Stimulated activated CD4-positive, alpha-beta T cell treated with anti-CD3 and anti-CD28 coated beads, Interleukin-4, amount 100 ng/mL, for 48 hours (primary cell): Measurements from ENCODE around the gene NPHP4.
"Not testable (repeated sequence)": the region's sequence is repeated elsewhere in the genome, so short reads cannot be mapped to it uniquely, and the experiment has no call there.

Experiments
- DNase-seq, 2 donors: peaks; one replicate each; pipeline ENCODE4 v3.0.0-alpha.2; 2020; ENCODE audit warnings: low read depth in 2 of 2

The NPHP4 gene

DNA sequence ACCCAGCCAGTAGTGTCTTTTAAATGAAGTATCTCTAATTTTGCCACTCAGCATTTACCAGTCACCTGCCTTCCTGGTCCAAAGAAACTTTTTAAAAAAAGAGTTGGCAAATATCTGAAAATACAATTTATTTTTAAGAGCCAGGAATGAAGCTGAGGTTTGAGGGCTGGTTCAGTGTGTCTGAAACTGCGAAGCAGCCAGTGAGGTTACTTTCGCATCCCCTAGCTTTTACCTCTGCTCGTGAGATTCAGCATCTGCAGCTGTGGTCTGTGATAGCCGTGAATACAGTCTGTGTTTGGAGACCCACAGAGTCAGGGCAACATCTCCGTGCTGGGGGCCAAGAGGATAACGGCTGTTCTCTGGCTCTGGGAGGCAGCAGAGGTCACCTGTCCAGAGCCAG lies 32.2 kb upstream of the NPHP4 start:
- DNase-seq = no peak

DNA sequence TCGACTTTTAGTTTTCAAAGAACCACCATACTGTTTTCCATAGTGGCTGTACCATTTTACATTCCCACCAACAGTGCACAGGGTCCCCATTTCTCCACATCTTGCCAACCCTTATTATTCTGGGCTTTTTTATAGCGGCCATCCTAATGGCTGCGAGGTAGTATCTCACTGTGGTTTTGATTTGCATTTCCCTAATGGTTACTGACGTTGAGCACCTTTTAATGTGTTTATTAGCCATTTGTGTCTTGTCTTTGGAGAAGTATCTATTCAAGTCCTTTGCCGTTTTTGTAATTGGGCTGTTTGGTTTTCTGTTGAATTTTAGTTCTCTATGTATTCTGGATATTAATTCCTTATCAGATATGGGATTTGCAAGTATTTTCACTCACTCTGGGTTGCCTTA lies 31.1 kb upstream of the NPHP4 start:
- DNase-seq = no peak

DNA sequence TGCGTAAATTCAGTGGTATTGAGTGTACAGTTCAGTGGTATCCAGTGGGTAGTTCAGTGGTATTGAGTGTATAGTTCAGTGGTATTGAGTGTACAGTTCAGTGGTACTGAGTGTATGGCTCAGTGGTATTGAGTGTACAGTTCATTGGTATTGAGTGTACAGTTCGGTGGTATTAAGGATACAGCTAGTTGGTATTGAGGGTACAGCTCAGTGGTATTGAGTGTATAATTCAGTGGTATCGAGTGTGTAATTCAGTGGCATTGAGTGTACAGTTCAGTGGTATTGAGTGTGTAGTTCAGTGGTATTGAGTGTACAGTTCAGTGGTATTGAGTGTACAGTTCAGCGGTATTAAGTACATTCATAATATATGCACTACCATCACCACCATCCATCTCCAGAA lies 30.0 kb upstream of the NPHP4 start:
- no peak for DNase-seq

DNA sequence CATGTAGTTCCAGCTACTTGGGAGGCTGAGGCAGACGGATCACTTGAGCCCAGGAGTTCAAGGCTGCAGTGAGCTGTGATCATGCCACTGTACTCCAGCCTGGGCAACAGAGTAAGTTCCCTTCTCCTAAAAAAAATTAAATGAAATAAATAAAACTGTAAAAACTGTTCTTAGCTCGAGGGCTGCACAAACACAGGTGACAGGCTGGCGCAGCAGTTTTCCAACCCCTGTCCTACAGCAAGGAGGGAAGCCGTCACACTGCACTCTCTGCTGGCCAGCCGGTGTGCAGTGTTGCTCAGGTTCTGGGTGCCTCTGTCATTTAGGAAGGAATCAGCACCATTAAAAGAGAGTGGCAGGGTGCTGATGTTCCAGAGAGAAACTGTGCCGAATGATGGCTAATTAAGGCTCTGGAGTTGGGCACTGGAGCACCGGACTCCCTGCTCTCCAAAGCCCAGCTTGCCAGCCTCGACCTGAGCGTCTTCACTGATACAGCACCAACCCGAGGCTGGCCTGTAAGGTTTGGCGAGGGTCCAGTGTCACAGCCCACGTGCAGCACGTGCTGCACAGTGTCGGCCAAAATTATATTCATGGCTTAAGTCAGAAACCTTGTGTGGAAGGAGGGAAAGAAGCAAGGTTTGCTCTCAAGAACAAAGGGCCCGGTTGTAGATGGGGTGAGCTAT lies 27.1 kb upstream of the NPHP4 start:
- DNase-seq = no peak

DNA sequence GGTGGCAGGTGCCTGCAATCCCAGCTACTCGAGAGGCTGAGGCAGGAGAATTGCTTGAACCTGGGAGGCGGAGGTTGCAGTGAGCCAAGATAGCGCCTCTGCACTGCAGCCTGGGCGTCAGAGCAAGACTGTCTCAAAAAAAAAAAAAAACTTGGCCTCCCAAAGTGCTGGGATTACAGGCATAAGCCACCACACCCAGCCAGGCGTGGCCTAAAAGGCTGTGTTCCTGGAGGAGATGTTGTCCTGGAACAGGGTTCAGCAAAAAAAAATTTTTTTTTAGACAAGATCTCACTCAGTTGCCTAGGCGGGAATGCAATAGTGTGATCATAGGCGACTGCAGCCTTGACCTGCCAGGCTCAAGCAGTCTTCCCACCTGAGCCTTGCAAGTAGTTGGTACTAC lies 25.4 kb upstream of the NPHP4 start:
- not testable (repeated sequence) for DNase-seq

DNA sequence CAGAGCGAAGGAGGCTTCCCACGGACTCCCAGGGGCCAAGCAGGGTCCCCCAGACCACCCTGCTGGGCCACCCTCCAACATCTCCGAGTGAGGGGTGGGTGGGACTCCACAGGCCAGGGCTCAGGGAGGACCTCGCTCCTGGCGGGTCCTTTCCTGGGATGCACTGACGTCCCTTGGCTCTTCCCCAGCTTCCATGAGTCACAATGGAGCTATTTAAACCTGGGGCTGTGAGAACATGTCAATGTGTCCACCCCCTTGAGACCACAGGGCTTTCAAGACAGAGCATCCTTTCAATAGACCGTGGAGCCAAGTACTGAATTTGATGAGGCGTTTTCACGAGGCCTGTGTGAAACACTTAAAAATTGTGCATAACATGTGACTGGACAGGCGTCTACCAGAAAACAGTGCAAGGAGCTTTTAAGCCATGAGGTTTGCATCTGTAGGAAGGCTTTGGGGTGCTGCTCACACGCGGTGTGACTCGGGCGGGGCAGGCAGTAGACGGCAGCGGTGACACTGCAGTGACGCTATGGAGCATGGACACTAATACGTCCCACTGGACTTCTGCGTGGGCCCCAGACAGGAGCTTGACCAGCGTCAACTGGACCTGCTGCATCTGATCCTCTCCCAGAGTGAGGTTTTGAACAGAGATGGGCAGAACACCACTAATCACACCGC lies 24.1 kb upstream of the NPHP4 start:
- DNase-seq = no peak

DNA sequence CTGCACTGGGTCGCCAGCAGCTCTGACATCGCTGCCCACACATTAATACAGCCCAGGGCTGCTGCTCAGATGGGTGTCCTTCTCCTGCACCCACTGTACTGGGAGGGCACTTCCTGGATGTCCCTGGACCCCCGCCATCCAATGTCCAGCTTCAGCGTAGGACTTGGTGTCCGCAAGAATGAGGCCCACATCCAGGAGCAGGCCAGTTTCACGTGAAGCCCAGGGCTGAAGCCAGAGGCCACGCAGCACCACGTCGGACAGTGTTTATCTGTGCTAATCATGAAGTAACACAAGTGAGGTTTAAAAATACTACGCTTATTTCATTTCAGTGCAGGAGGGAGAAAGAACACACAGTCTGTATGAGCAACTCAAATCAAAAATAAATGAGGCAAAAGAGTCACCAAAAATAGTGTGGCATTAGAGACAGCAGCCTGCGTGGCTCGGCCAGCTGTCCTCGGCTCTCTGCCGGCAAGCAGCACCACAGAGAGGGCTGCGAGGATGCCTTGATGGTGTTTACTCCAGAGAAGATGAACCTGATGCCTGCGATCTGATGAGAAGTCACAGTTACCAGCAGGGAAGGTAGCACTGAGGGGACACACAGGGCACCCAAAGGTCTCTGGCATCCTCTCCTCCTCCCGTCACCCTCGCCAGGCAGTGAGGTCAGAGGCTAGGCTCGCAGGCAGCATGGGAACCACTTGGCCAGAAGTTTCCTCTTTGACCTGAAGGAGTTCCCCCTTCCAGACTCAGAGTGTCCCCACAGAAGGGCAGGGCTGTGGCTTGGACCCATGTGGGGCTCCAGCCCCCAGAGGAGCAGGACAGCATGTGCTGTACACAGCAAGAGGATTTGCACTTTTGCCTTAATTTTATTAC lies 22.1 kb upstream of the NPHP4 start:
- no peak for DNase-seq

DNA sequence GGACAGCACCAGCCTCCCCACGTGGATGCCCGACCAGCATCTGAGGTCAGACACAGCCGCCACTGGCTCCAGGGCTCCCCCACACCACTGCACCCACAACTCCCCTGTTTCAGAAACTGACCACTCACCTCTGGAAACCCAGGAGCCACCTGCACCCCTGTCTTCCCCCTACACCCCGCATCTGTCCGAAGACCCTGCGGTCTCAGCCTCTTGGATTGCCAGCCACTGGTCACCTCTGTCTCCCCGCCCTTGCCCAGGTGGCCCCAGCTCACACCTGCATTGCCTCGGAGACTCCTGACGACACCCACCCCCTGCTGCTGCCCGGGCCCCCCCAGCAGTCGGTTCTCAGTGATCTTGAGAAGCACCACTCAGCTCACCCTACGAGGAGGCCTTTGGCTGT lies 21.3 kb upstream of the NPHP4 start:
- DNase-seq = no peak

DNA sequence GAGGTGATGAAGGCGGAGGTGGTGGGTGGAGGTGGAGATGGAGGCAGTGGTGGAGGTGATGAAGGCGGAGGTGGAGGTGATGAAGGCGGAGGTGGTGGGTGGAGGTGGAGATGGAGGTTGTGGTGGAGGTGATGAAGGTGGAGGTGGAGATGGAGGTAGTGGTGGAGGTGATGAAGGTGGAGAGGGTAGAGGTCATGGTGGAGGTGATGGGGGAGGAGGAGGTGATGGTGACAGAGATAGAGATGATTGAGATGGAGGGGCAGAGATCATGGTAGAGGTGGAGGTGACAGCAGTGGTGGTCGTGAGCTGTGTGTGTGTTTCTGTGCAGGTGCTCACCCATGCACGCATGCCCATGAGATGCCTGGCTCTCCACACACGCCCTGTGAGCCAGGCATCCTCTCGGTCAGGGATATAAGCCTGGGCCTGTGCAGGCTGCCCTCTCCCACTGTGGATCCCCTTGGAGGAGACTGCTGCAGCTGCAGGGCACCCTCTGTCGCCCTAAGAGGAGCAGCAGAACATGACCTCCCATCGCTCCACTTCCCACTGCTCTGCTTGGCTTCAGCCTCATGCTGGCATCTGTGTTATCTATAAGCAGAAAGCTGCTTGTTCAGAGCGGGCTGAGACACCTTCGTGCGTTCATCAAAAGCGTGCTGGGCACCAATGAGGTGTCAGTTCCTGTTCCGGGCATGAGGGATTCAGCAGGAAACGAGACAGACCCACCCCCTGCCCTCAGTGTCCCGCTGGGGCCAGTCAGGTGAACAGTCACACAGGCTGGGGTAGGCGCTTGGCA lies 20.5 kb upstream of the NPHP4 start:
- DNase-seq = no peak

DNA sequence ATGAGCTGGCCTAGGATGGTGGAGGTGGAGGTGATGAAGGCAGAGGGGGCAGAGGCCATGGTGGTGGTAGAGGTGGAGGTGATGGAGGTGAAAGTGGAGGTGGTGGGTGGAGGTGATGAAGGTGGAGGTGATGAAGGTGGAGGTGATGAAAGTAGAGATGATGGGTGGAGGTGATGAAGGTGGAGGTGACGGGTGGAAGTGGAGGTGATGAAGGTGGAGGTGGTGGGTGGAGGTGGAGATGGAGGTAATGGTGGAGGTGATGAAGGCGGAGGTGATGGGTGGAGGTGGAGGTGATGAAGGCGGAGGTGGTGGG lies 19.7 kb upstream of the NPHP4 start:
- DNase-seq = no peak

DNA sequence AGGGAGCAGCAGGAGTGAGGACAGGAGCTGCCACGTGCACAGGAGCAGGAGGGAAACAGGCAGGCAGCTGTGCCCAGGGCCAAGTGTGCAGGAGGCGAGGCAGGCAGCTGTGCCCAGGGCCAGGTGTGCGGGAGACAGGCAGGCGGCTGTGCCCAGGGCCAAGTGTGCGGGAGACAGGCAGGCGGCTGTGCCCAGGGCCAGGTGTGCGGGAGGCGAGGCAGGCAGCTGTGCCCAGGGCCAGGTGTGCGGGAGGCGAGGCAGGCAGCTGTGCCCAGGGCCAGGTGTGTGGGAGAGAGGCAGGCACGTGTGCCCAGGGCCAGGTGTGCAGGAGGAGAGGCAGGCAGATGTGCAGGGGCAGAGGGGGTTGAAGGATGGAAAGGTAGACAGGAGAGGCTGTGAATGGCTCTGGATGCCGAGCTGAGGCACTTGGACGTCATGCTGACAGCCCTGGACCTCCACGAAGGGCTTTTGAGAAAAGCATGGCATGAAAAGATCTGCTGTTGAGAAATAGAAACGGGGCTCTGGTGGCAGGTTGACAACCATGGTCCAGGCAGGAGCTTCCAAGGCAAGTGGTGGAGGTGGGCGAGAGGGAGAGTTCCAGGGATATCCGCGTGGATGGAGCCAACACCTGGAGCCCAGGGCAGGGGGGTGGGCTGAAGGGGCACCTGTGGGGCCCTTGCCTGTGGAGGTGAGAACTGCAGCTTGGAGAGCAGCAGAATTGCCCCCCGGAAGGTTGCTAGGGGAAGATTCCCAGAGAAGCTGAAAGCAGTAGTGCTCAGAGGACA lies 19.1 kb upstream of the NPHP4 start:
- DNase-seq = no peak

DNA sequence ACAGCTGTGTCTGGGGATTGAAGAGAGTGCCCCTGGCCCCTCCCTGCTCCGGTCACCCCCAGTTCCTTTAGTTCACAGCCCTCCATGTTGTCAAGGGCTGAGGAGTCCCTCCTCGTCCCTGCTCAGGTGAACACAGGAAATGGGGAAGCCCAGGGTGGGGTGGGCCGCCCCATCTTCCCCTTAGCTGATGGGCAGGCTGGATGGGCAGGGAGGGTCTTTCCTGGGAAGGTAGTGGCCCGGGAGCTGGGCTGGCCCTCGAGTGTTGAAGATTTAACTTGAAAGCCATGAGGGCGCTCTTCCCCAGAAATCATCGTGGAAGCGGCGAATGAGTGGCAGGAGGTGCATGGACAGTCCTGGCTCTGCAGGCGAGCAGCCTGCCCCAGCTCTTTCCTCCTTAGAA lies 18.3 kb upstream of the NPHP4 start:
- no peak for DNase-seq

DNA sequence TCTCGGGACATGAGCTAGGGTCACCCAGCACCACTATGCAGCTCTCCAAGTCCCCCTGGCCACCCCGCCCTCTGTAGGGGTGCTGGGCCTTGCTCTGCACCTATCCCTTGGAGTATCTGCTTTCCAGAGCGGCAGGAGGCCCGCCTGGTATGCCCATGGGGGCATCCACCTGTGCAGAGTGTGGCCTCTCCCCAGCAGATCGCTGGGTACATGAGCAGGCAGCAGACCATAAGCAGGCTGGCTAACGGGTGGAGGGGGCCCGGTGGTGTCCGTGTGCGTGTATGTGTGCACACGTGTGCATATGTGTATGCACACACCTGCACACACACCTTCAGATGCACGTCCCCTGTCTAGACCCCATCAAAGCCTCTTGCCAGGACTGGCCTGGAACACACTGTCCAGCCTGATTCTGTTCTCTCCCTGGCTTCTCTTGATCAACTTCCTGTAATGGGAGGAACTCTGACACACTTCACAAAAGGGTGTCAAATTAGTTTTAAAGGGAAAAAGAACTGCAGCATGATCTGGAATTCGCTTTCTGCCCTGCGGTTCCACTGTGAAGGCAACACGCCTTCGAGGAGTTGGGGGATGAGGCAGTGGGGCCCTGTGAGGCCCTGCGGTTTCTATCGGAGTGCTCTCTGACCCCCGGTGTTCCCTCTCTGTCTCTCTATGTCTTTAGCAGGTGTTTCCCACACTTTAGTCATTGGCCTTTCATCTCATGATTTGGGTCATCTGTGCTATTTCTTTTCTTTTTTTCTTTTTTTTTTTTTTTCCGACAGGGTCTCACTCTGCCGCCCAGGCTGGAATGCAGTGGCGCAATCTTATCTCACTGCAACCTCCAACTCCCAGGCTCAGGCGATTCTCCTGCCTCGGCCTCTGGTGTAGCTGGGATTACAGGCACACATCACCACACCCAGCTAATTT lies 17.2 kb upstream of the NPHP4 start:
- DNase-seq = no peak

DNA sequence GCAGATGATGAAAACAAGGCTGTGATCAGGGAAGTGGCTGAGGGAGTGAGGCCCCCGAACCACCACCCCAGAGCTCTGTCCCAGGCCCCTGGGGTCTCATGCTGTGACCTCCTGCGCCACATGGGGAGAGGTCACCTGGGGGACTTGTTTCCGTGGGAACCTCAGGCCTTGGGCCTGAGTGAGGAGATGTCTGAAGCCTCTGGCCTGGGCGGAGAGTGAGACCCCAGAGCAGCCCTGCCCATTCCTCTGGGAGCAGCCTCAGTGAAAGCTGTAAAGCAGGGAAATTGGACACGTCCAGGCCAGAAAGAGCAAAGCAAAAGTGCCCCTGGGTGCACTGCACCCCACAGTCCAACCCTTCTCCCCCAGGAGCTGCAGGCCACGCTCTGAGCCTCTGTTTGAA lies 16.5 kb upstream of the NPHP4 start:
- no peak for DNase-seq

DNA sequence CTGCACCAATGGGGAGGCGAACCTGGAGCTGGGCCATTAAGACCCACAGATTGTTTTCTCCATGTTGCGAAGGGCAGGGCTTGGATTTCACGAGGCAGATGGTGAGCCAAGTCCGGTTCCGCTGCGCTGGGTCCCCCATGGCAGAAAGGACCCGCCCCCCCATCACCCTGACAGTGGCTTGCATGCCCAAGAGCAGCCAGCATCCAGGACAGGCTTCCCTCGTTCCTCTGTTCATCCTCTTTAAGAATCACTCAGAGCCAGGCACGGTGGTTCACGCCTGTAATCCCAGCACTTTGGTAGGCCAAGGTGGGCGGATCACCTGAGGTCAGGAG lies 15.8 kb upstream of the NPHP4 start:
- no peak for DNase-seq

DNA sequence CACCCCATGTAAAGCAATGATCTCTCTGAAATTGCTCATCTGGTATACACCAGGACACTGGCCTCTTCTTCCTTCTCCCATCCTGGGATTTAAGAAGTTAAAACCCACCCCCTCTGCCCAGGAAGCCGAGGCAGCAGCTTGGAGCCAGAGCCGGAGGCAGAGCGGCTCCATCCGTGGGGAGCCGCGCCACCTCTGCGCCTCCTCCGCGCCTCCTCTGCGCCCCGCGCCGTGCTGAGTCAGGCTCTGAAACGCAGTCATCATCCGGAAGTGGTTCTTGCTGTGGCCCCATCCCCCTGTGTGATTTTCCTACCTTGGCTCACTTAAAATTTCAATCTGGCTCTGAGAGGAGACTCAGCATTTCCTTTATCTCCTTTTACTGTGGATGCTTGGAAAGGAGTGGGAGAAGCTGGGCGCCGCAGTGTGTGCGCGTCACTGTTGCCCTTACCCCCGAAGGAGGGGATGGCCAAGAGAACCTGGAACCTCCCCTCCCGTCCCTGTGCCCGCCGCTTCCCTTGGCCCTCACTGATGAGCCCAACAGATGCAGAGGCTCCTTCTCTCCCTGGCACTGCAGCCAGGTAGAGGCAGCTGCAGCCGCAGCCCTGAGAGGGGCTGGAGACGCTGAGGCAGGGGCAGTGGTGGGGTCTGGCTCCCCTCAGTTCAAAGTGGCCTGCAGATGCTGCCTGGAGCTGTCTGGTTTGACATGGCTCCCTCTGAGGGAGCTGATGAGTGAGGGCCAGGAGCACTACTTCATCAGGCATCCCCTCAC lies 15.3 kb upstream of the NPHP4 start:
- DNase-seq = no peak

DNA sequence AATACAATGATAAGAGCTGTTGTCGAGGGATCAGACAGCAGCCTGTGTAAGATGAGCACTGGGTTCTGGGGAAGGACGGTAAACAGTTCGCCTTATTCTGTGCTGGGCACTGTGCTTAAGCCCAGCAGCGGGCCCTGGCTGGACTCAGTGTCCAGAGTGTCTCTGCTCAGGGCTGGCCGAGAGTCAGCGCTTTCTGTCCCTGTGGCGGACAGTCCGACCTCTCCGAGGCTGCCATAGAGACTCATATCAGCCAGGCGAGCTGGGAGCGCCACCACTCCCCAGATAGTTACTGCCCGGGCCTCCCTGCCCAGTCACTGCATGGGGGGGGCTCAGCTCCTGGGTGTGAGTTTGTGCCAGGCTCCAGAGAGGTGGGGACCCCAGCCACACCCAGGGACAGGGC lies 14.7 kb upstream of the NPHP4 start:
- no peak for DNase-seq

DNA sequence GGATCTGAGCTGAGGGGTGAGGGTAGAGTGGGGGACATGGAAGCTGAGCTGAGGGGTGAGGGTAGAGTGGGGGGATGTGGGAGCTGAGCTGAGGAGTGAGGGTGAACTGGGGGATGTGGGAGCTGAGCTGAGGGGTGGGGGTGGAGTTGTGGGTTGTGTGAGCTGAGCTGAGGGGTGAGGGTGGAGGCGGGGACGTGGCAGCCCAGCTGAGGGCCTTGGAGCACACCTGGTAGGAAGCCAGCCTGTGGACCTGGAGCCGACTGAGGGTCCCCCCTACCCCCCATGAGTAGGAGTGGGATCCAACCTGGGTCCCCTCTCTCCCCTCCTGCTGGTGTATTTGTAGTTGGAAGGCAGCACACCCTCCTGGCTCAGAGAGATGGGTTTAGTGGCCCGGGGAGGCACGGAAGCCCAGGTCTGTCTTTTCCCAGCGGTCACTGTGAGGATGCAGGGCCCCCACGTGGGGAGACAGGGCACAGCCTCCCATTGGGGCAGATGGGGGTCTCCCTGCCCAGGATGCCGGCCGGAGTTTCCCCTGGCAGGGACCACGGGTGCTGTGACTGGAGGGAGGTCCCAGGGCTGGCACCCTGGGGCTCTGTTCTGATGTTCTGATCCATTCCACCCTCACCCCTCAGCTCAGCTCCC lies 13.2 kb upstream of the NPHP4 start:
- no peak for DNase-seq

DNA sequence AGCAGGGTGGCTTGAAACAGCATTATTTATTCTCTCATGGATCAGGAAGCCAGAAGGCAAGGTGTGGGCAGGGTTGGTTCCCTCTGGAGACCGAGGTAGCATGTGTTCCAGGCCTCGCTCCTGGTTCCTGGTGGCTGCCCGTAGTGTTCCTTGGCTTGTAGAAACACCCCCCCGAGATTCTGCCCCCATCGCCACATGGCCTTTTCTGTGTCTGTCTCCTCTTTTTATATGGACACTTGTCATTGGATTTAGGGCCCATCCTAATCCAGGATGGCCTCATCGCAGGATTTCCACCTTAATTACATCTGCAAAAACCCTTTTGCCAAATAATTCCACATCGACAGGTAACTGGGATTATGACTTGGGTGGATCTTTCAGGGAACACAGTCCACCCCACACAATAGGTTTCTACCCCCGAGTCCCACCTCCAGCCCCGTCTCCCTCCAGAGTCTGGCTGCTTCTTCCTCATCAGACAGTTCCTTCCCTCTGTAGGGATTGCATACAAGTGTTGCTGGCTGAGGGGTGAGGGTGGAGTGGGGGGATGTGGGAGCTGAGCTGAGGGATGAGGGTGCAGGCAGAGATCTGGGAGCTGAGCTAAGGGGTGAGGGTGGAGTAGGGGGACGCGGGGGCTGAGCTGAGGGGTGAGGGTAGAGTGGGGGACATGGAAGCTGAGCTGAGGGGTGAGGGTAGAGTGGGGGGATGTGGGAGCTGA lies 12.3 kb upstream of the NPHP4 start:
- no peak for DNase-seq
